ENCODE measurements around the gene MACF1. TPM values are rescaled to one million over a fixed set of nuclear protein-coding genes. Genes with fewer than 3 reads are reported as not detected.

Gene MACF1
- total and polyA plus RNA-seq, 8 donors: 16.8 to 662 (median 236) TPM

DNA sequence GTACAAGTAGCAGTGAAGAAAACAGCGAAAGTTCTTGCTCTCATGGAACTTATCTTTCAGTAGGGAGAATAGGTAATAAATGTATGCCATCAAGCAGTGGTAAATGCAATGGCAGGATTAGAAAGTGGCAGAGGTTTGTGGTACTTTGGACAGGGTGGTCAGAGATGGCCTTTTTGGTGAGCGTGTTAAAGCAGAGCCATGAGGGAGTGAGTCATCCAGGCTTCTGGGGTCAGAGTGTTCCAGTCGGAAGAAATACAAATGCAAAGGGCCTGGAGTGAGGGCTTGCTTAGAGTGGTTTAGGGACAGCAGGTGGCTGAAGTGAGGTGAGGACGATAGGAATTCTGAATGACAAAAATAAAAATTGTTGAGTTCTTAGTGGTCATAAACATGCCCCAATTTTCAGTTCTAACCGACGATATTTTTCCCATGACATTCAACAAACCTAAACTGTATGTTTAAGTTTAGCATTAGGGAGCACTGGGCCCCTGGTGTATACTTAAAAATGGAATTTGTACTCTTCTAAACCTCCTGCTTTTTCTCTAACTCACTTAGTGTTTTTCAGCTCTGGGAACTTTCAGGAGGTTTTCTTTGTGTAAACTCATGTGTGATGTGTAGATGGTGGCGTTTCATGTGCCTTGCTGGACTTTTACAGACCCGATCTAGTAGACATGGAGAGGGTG, 78.2 kb downstream of the MACF1 start:
- 69 to 81% (median 77%) methylated on average over 8 of the region's 8 CpGs for WGBS, 5 donors
- H3K27ac ChIP-seq: peak overlapping the region in 3 of 5 donors; percentile 2 to 47 (median 3)
- peaks cover 13 to 52% (median 30%) of the 10 kb centered on the region in 4 donors for H3K4me1 ChIP-seq
- H3K9me3 ChIP-seq: no peaks in the 10 kb centered on the region
- intact Hi-C loops (cut with DNase I; ENCODE audit: low total_unique reads): no loop called here
- no peak for TF ChIP-seq EP300 (IDR thresholded peaks at IDR 0.05)
- no peak for TF ChIP-seq POLR2AphosphoS5 (IDR thresholded peaks at IDR 0.05)
- TF ChIP-seq CTCF (IDR thresholded peaks at IDR 0.05): no peak
- no peak for TF ChIP-seq POLR2A (IDR thresholded peaks at IDR 0.05)
- no peak overlapping the region for H3K4me3 ChIP-seq
- H3K36me3 ChIP-seq: peaks cover 35 to 57% (median 53%) of the 10 kb centered on the region in 4 donors
- no peak for DNase-seq
- H3K27me3 ChIP-seq: no peaks in the 10 kb centered on the region

GRCh38 chr1:39283858-39284257, 79.4 kb downstream of the MACF1 start:
- WGBS, 5 donors: 23 to 58% (median 44%) methylated on average over 1 of the region's 1 CpG

GRCh38 chr1:39287541-39287940, 83.0 kb downstream of the MACF1 start:
- no peak overlapping the region for H3K4me3 ChIP-seq
- peaks cover 10 to 20% (median 16%) of the 10 kb centered on the region in 4 donors for H3K4me1 ChIP-seq
- no peaks in the 10 kb centered on the region for H3K9me3 ChIP-seq
- TF ChIP-seq POLR2A (IDR thresholded peaks at IDR 0.05): no peak
- no peak for TF ChIP-seq CTCF (IDR thresholded peaks at IDR 0.05)
- TF ChIP-seq POLR2AphosphoS5 (IDR thresholded peaks at IDR 0.05): no peak
- TF ChIP-seq EP300 (IDR thresholded peaks at IDR 0.05): no peak
- DNase-seq: no peak
- peaks cover 52 to 96% (median 90%) of the 10 kb centered on the region in 4 donors for H3K36me3 ChIP-seq
- WGBS, 5 donors: 91 to 100% (median 100%) methylated on average over 1 of the region's 1 CpG
- no peak overlapping the region for H3K27ac ChIP-seq
- intact Hi-C loops (cut with DNase I; ENCODE audit: low total_unique reads): no loop called here
- no peaks in the 10 kb centered on the region for H3K27me3 ChIP-seq

More at GRCh38 chr1:39283858-39284257, 79.4 kb downstream of the MACF1 start:
- intact Hi-C loops (cut with DNase I; ENCODE audit: low total_unique reads): no loop called here
- Histone ChIP-seq H3K27me3 (no peaks in the 10 kb centered on the region), H3K27ac (peak overlapping the region in 3 of 5 donors; percentile 2 to 47 (median 3)), H3K9me3 (no peaks in the 10 kb centered on the region), H3K4me1 (peaks cover 10 to 40% (median 23%) of the 10 kb centered on the region in 4 donors), H3K36me3 (peaks cover 47 to 68% (median 65%) of the 10 kb centered on the region in 4 donors), H3K4me3 (no peak overlapping the region)
- TF ChIP-seq POLR2AphosphoS5 (IDR thresholded peaks at IDR 0.05) (peak in 1 of 3 donors; percentile 9), CTCF (IDR thresholded peaks at IDR 0.05) (no peak), POLR2A (IDR thresholded peaks at IDR 0.05) (no peak), EP300 (IDR thresholded peaks at IDR 0.05) (no peak)
- no peak for DNase-seq

- WGBS, 5 donors: 92 to 99% (median 97%) methylated on average over 5 of the region's 5 CpGs
- Histone ChIP-seq H3K27me3 (no peaks in the 10 kb centered on the region), H3K4me3 (no peak overlapping the region), H3K9me3 (no peaks in the 10 kb centered on the region), H3K27ac (no peak overlapping the region), H3K4me1 (peaks cover 5 to 7% (median 6%) of the 10 kb centered on the region in 4 donors), H3K36me3 (peaks cover 64 to 96% (median 90%) of the 10 kb centered on the region in 4 donors)
- no peak for TF ChIP-seq POLR2AphosphoS5 (IDR thresholded peaks at IDR 0.05)
- intact Hi-C loops (cut with DNase I; ENCODE audit: low total_unique reads): no loop called here
- DNase-seq: no peak
These were observed 84.4 kb downstream of the MACF1 start for GRCh38 chr1:39288735-39289465.
